PC-3 (cell line): ENCODE data around the gene STK39. TPM values are rescaled to one million over a fixed set of nuclear protein-coding genes. Genes with fewer than 3 reads are reported as not detected.
"Not testable (repeated sequence)": the region's sequence is repeated elsewhere in the genome, so short reads cannot be mapped to it uniquely, and the experiment has no call there.

Experiments
- ATAC-seq: fragments of 200-7000 bp; cut with Tn5 transposase; 2 replicates; pipeline ENCODE4 v1.9.1; 2020; ENCODE audit warnings: mild to moderate bottlenecking, moderate library complexity
- BruUV-seq: library from RNA; stranded (reverse); fragments of 400-500 nt; replicated peaks from 2 replicates; lab custom pipeline; 2021; lab: Mats Ljungman, UMichigan
- CTCF ChIA-PET: fragments of 300-600 bp; sonication (Branson Sonifier 250); formaldehyde crosslinking; loops from one replicate; lab custom pipeline; 2022; ENCODE audit warnings: antibody characterized with exemption; lab: Charles Lee
- POLR2A ChIA-PET: fragments of 300-600 bp; sonication (Branson Sonifier 250); formaldehyde crosslinking; loops from one replicate; lab custom pipeline; 2022; ENCODE audit warnings: antibody characterized with exemption; ENCODE audit not compliant: unreplicated experiment; lab: Charles Lee
- DNase-seq: peaks from one replicate; pipeline ENCODE4 v3.0.0-alpha.2; 2015
- H2AFZ ChIP-seq: fragments of 300-600 bp; sonication (generic); 2 replicates; pipeline ENCODE4 v1.6.0; 2016; ENCODE audit warnings: antibody characterized with exemption, low read length
- H3F3A ChIP-seq: fragments of 300-600 bp; sonication (generic); one replicate; pipeline ENCODE4 v1.6.0; 2017; ENCODE audit warnings: antibody characterized with exemption, low read length, control low read depth, mild to moderate bottlenecking; ENCODE audit not compliant: unreplicated experiment
- H3K27ac ChIP-seq: fragments of 300-600 bp; sonication (generic); 2 replicates; pipeline ENCODE4 v1.5.1; 2016; ENCODE audit warnings: mild to moderate bottlenecking, low read length
- H3K27me3 ChIP-seq: fragments of 300-600 bp; sonication (generic); 2 replicates; pipeline ENCODE4 v1.6.1; 2016; ENCODE audit warnings: low read length, mixed read lengths
- H3K36me3 ChIP-seq: fragments of 300-600 bp; sonication (generic); 2 replicates; pipeline ENCODE4 v1.6.1; 2016; ENCODE audit warnings: low read depth, mixed run types, low read length, mixed read lengths
- H3K4me1 ChIP-seq: fragments of 300-600 bp; sonication (generic); 2 replicates; pipeline ENCODE4 v1.5.1; 2016; ENCODE audit warnings: low read length; ENCODE audit not compliant: insufficient read depth
- H3K4me2 ChIP-seq: fragments of 300-600 bp; sonication (generic); 2 replicates; pipeline ENCODE4 v1.6.0; 2016; ENCODE audit warnings: low read length
- H3K4me3 ChIP-seq: fragments of 300-600 bp; sonication (generic); 2 replicates; pipeline ENCODE4 v1.5.1; 2016; ENCODE audit warnings: mild to moderate bottlenecking, low read length, mixed read lengths
- H3K79me2 ChIP-seq: fragments of 300-600 bp; sonication (generic); 2 replicates; pipeline ENCODE4 v1.6.1; 2017; ENCODE audit warnings: low read length, mixed read lengths
- H3K9ac ChIP-seq: fragments of 300-600 bp; sonication (generic); 2 replicates; pipeline ENCODE4 v1.6.0; 2016; ENCODE audit warnings: mild to moderate bottlenecking, low read length
- H3K9me2 ChIP-seq: fragments of 300-600 bp; sonication (generic); replicated peaks from 2 replicates; pipeline ENCODE4 v1.6.1; 2016; ENCODE audit warnings: mixed run types, low read length, mixed read lengths
- H3K9me3 ChIP-seq: fragments of 300-600 bp; sonication (generic); 2 replicates; pipeline ENCODE4 v1.6.1; 2016; ENCODE audit warnings: low read length, mixed read lengths
- H4K20me1 ChIP-seq: fragments of 300-600 bp; sonication (generic); 2 replicates; pipeline ENCODE4 v1.6.1; 2016; ENCODE audit warnings: low read length, mixed read lengths
- CTCF ChIP-seq: fragments of 300-600 bp; sonication (generic); conservative IDR thresholded peaks from 2 replicates; pipeline ENCODE4 v1.5.1; 2017; ENCODE audit warnings: antibody characterized with exemption, low read depth, mild to moderate bottlenecking, low read length
- EZH2 ChIP-seq: fragments of 300-600 bp; sonication (generic); IDR thresholded peaks from one replicate; pipeline ENCODE4 v1.6.1; 2017; ENCODE audit warnings: antibody characterized with exemption, mild to moderate bottlenecking, low read length; ENCODE audit not compliant: unreplicated experiment
- EZH2phosphoT487 ChIP-seq: fragments of 300-600 bp; sonication (generic); IDR thresholded peaks from 2 replicates; pipeline ENCODE4 v1.6.1; 2018; ENCODE audit warnings: mild to moderate bottlenecking, antibody characterized with exemption, low read length, borderline replicate concordance
- intact Hi-C: fragments of 100-400 bp; cut with micrococcal nuclease; formaldehyde crosslinking; loops from 2 replicates; pipeline ENCODE4 v1.9.0; 2023
- total RNA-seq: library from RNA; depleted of rRNA; stranded (reverse); fragments of >200 nt; gene quantifications from 2 replicates; pipeline ENCODE4 v1.2.3, GENCODE V29; 2014

STK39 gene
- total RNA-seq, 1 experiment from 2014 or later: 17.9 TPM

GRCh38 chr2:168277276-168277675 lies 29.9 kb upstream of the STK39 start:
- ATAC-seq (no peak), DNase-seq (no peak)
- ChIA-PET POLR2A (no interaction called here), CTCF (no interaction called here)
- intact Hi-C loops: no loop called here
- Histone ChIP-seq H3K36me3 (no peaks in the 10 kb centered on the region), H3K4me1 (peaks cover 14% of the 10 kb centered on the region), H3K79me2 (no peaks in the 10 kb centered on the region), H3K9me3 (no peaks in the 10 kb centered on the region), H3K9ac (no peak overlapping the region), H3K9me2 (no peaks in the 10 kb centered on the region), H3F3A (no peaks in the 10 kb centered on the region), H3K4me2 (no peak overlapping the region), H3K27ac (no peak overlapping the region), H3K4me3 (no peak overlapping the region), H4K20me1 (no peaks in the 10 kb centered on the region), H2AFZ (no peak overlapping the region), H3K27me3 (no peaks in the 10 kb centered on the region)
- TF ChIP-seq CTCF: no peak
- TF ChIP-seq EZH2phosphoT487: no peak
- TF ChIP-seq EZH2: no peak
- BruUV-seq: no TSS peak

GRCh38 chr2:168272225-168272624 lies 24.8 kb upstream of the STK39 start:
- H3K9me3 ChIP-seq: no peaks in the 10 kb centered on the region
- no peak overlapping the region for H3K4me2 ChIP-seq
- no peaks in the 10 kb centered on the region for H3K27me3 ChIP-seq
- no peak; the same call in 1 of the 2 replicates for ATAC-seq
- H3K36me3 ChIP-seq: no peaks in the 10 kb centered on the region
- no peak overlapping the region for H3K27ac ChIP-seq
- H3K79me2 ChIP-seq: no peaks in the 10 kb centered on the region
- POLR2A ChIA-PET: no interaction called here
- DNase-seq: peak; percentile 57
- H3K4me3 ChIP-seq: no peak overlapping the region
- TF ChIP-seq CTCF (no peak), EZH2 (no peak), EZH2phosphoT487 (no peak)
- no peaks in the 10 kb centered on the region for H4K20me1 ChIP-seq
- no peaks in the 10 kb centered on the region for H3F3A ChIP-seq
- BruUV-seq: no TSS peak
- no peaks in the 10 kb centered on the region for H3K9me2 ChIP-seq
- intact Hi-C loops: no loop called here
- H3K4me1 ChIP-seq: no peaks in the 10 kb centered on the region
- CTCF ChIA-PET: no interaction called here
- no peak overlapping the region for H3K9ac ChIP-seq
- no peak overlapping the region for H2AFZ ChIP-seq

GRCh38 chr2:168262926-168263325 lies 15.5 kb upstream of the STK39 start:
- H3K9ac ChIP-seq, H3K4me1 ChIP-seq, H3F3A ChIP-seq, H3K79me2 ChIP-seq, POLR2A ChIA-PET, intact Hi-C loops, DNase-seq, H2AFZ ChIP-seq, H3K27me3 ChIP-seq, ATAC-seq, H3K9me3 ChIP-seq, H4K20me1 ChIP-seq, CTCF ChIA-PET, H3K27ac ChIP-seq, H3K36me3 ChIP-seq, H3K9me2 ChIP-seq, H3K4me3 ChIP-seq, H3K4me2 ChIP-seq, BruUV-seq: not testable (repeated sequence)
